ENCODE results near the gene LMBR1L. TPM values are rescaled to one million over a fixed set of nuclear protein-coding genes. Genes with fewer than 3 reads are reported as not detected.

Gene LMBR1L
- polyA plus RNA-seq, 1 donor from 2014 or later, result 344 TPM

DNA sequence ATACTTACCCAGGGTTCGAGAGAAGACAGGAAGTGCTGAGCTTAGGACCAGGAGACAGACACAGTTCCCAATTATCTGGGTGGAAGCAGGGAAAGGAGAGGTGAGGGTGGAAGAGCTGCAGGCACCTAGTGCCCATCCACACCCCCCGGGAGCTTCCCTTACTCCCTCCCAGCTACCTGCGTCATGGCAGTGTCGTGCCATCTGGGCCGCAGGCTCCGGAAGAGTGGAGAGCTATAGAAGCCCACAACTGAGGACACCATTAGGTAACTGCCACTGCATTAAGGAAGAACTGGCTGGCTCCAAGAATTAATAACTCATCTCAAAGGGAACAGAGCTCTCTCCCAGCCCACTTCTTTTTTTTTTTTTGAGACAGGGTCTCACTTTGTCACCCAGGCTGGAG lies 10.3 kb downstream of the LMBR1L start:
- peaks cover 7% of the 10 kb centered on the region for H3K79me2 ChIP-seq (replicated peaks; ENCODE audit: insufficient read depth, low read length)
- H3K27me3 ChIP-seq (ENCODE audit: insufficient read depth, low read depth, low read length), result no peaks in the 10 kb centered on the region
- peaks cover 25% of the 10 kb centered on the region for H3K36me3 ChIP-seq (ENCODE audit: insufficient read depth, low read length)
- peaks cover 11% of the 10 kb centered on the region for H4K20me1 ChIP-seq (ENCODE audit: insufficient read depth)
- no peak overlapping the region for H2AFZ ChIP-seq (ENCODE audit: low read depth, low read length)
- H3K4me3 ChIP-seq (ENCODE audit: low read length), result no peak overlapping the region
- H3K9me2 ChIP-seq (ENCODE audit: insufficient read depth, low read length), result no peaks in the 10 kb centered on the region
- H3K9me3 ChIP-seq (ENCODE audit: low read length), result no peaks in the 10 kb centered on the region
- no peak overlapping the region for H3K4me2 ChIP-seq (ENCODE audit: low read length)
- no peaks in the 10 kb centered on the region for H3F3A ChIP-seq (ENCODE audit: insufficient read depth, low read length, poor library complexity, severe bottlenecking)
- H3K9ac ChIP-seq (ENCODE audit: low read length), result no peak overlapping the region
- H3K27ac ChIP-seq (ENCODE audit: low read length), result no peak overlapping the region
- TF ChIP-seq RAD21 (conservative IDR thresholded peaks at IDR 0.05) (no peak), MXI1 (conservative IDR thresholded peaks at IDR 0.05; ENCODE audit: poor library complexity, severe bottlenecking) (no peak), POLR2AphosphoS5 (IDR thresholded peaks at IDR 0.05) (no peak), EP300 (conservative IDR thresholded peaks at IDR 0.05; ENCODE audit: poor library complexity, severe bottlenecking) (no peak), SMC3 (conservative IDR thresholded peaks at IDR 0.05; ENCODE audit: poor library complexity) (no peak), TAF1 (IDR thresholded peaks at IDR 0.05; ENCODE audit: low read depth) (no peak)
- TF ChIP-seq, protein P1, sequence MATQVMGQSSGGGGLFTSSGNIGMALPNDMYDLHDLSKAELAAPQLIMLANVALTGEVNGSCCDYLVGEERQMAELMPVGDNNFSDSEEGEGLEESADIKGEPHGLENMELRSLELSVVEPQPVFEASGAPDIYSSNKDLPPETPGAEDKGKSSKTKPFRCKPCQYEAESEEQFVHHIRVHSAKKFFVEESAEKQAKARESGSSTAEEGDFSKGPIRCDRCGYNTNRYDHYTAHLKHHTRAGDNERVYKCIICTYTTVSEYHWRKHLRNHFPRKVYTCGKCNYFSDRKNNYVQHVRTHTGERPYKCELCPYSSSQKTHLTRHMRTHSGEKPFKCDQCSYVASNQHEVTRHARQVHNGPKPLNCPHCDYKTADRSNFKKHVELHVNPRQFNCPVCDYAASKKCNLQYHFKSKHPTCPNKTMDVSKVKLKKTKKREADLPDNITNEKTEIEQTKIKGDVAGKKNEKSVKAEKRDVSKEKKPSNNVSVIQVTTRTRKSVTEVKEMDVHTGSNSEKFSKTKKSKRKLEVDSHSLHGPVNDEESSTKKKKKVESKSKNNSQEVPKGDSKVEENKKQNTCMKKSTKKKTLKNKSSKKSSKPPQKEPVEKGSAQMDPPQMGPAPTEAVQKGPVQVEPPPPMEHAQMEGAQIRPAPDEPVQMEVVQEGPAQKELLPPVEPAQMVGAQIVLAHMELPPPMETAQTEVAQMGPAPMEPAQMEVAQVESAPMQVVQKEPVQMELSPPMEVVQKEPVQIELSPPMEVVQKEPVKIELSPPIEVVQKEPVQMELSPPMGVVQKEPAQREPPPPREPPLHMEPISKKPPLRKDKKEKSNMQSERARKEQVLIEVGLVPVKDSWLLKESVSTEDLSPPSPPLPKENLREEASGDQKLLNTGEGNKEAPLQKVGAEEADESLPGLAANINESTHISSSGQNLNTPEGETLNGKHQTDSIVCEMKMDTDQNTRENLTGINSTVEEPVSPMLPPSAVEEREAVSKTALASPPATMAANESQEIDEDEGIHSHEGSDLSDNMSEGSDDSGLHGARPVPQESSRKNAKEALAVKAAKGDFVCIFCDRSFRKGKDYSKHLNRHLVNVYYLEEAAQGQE (IDR thresholded peaks at IDR 0.05; ENCODE audit: borderline replicate concordance), result no peak

DNA sequence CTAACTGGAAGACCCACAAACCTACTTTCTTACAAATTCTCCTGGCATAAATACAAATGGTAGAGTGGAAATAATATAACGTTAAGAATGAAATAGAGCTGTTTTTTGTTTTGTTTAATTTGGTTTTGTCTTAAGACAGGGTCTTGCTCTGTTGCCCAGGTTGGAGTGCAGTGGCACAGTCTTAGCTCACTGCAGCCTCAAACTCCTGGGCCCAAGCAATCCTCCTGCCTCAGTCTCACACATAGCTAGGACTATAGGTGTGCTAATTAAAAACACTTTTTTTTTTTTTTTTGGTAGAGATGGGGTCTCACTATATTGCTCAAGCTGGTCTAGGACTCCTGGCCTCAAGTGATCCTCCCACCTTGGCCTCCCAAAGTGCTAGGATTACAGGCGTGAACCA lies 11.9 kb downstream of the LMBR1L start:
- H3K27ac ChIP-seq (ENCODE audit: low read length), result no peak overlapping the region
- H3K27me3 ChIP-seq (ENCODE audit: insufficient read depth, low read depth, low read length), result peaks cover 14% of the 10 kb centered on the region
- H3K36me3 ChIP-seq (ENCODE audit: insufficient read depth, low read length), result peaks cover 23% of the 10 kb centered on the region
- H3K9ac ChIP-seq (ENCODE audit: low read length), result no peak overlapping the region
- H3K4me3 ChIP-seq (ENCODE audit: low read length), result no peak overlapping the region
- no peaks in the 10 kb centered on the region for H3K9me2 ChIP-seq (ENCODE audit: insufficient read depth, low read length)
- TF ChIP-seq MXI1 (conservative IDR thresholded peaks at IDR 0.05; ENCODE audit: poor library complexity, severe bottlenecking), result no peak
- TF ChIP-seq, protein P1 (IDR thresholded peaks at IDR 0.05; ENCODE audit: borderline replicate concordance), result no peak
- TF ChIP-seq EZH2 (IDR thresholded peaks at IDR 0.05; ENCODE audit: borderline replicate concordance, insufficient read depth, low read length, poor library complexity, severe bottlenecking), result no peak
- no peak for TF ChIP-seq POLR2AphosphoS5 (IDR thresholded peaks at IDR 0.05)
- no peak for TF ChIP-seq SMC3 (conservative IDR thresholded peaks at IDR 0.05; ENCODE audit: poor library complexity)
- no peak for TF ChIP-seq RAD21 (conservative IDR thresholded peaks at IDR 0.05)
- TF ChIP-seq, protein P2, sequence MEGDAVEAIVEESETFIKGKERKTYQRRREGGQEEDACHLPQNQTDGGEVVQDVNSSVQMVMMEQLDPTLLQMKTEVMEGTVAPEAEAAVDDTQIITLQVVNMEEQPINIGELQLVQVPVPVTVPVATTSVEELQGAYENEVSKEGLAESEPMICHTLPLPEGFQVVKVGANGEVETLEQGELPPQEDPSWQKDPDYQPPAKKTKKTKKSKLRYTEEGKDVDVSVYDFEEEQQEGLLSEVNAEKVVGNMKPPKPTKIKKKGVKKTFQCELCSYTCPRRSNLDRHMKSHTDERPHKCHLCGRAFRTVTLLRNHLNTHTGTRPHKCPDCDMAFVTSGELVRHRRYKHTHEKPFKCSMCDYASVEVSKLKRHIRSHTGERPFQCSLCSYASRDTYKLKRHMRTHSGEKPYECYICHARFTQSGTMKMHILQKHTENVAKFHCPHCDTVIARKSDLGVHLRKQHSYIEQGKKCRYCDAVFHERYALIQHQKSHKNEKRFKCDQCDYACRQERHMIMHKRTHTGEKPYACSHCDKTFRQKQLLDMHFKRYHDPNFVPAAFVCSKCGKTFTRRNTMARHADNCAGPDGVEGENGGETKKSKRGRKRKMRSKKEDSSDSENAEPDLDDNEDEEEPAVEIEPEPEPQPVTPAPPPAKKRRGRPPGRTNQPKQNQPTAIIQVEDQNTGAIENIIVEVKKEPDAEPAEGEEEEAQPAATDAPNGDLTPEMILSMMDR (IDR thresholded peaks at IDR 0.05; ENCODE audit: poor library complexity, severe bottlenecking), result no peak
- no peak for TF ChIP-seq EP300 (conservative IDR thresholded peaks at IDR 0.05; ENCODE audit: poor library complexity, severe bottlenecking)
- no peak for TF ChIP-seq TAF1 (IDR thresholded peaks at IDR 0.05; ENCODE audit: low read depth)
- no peaks in the 10 kb centered on the region for H3F3A ChIP-seq (ENCODE audit: insufficient read depth, low read length, poor library complexity, severe bottlenecking)
- H4K20me1 ChIP-seq (ENCODE audit: insufficient read depth), result no peaks in the 10 kb centered on the region
- no peak overlapping the region for H2AFZ ChIP-seq (ENCODE audit: low read depth, low read length)
- H3K9me3 ChIP-seq (ENCODE audit: low read length), result no peaks in the 10 kb centered on the region
- no peak overlapping the region for H3K4me2 ChIP-seq (ENCODE audit: low read length)
- peaks cover 5% of the 10 kb centered on the region for H3K79me2 ChIP-seq (replicated peaks; ENCODE audit: insufficient read depth, low read length)

All from neural cell (in vitro differentiated cells).